GM23338 (cell line): Measurements from ENCODE around the gene RAB31.

ENCODE experiments used
- CREB1 ChIP-seq: fragments of 250-450 bp; sonication (Bioruptor Pico); IDR thresholded peaks from 2 replicates; pipeline ENCODE4 v1.5.0; 2020; ENCODE audit warnings: low read depth, mild to moderate bottlenecking, moderate library complexity
- CTCF ChIP-seq, 2 experiments: fragments of 200-600 bp in 1 of 2; sonication (generic) in 1 of 2; conservative IDR thresholded peaks; 2 replicates each; pipeline versions ENCODE4 v1.5.1 to v1.6.1; 2016 to 2017; ENCODE audit warnings: antibody characterized with exemption in 2 of 2, low read depth in 2 of 2, mild to moderate bottlenecking in 2 of 2, moderate library complexity in 1 of 2
- ETS1 ChIP-seq: IDR thresholded peaks from 2 replicates; pipeline ENCODE4 v1.6.1; 2016; ENCODE audit warnings: antibody characterized with exemption
- EZH2 ChIP-seq: fragments of 200-600 bp; sonication (generic); IDR thresholded peaks from one replicate; pipeline ENCODE4 v1.8.0; 2017; ENCODE audit warnings: antibody characterized with exemption, mild to moderate bottlenecking, low read depth; ENCODE audit not compliant: unreplicated experiment
- EZH2phosphoT487 ChIP-seq: fragments of 200-600 bp; sonication (generic); IDR thresholded peaks from one replicate; pipeline ENCODE4 v1.8.1; 2018; ENCODE audit warnings: antibody characterized with exemption; ENCODE audit not compliant: unreplicated experiment
- JUNB ChIP-seq: IDR thresholded peaks from one replicate; pipeline ENCODE4 v1.6.1; 2016; ENCODE audit warnings: antibody characterized with exemption; ENCODE audit not compliant: unreplicated experiment
- NANOG ChIP-seq: IDR thresholded peaks from 2 replicates; pipeline ENCODE4 v1.6.1; 2016; ENCODE audit warnings: antibody characterized with exemption, borderline replicate concordance
- POLR2AphosphoS5 ChIP-seq: IDR thresholded peaks from 2 replicates; pipeline ENCODE4 v1.6.1; 2016; ENCODE audit warnings: antibody characterized with exemption, low read depth
- ZNF114 ChIP-seq: fragments of 250-450 bp; sonication (Bioruptor Pico); IDR thresholded peaks from 2 replicates; pipeline ENCODE4 v1.5.0; 2020; ENCODE audit warnings: mild to moderate bottlenecking, moderate library complexity
- ZNF331 ChIP-seq: fragments of 250-450 bp; sonication (Bioruptor Pico); IDR thresholded peaks from 2 replicates; pipeline ENCODE4 v1.5.0; 2020; ENCODE audit warnings: low read depth, mild to moderate bottlenecking, moderate library complexity
- TF ChIP-seq, protein P1 (sequence below): IDR thresholded peaks from one replicate; pipeline ENCODE4 v1.6.1; 2018; ENCODE audit warnings: antibody characterized with exemption; ENCODE audit not compliant: unreplicated experiment

- TF ChIP-seq CTCF (conservative IDR thresholded peaks at IDR 0.05; ENCODE audit: low read depth in 2 of 2) (no peak), ZNF331 (CRISPR knock-in tag) (no peak), JUNB (no peak), EZH2 (no peak), CREB1 (CRISPR knock-in tag) (no peak), POLR2AphosphoS5 (no peak), EZH2phosphoT487 (no peak), ZNF114 (CRISPR knock-in tag) (no peak), NANOG (no peak), ETS1 (no peak)
- TF ChIP-seq, protein P1, sequence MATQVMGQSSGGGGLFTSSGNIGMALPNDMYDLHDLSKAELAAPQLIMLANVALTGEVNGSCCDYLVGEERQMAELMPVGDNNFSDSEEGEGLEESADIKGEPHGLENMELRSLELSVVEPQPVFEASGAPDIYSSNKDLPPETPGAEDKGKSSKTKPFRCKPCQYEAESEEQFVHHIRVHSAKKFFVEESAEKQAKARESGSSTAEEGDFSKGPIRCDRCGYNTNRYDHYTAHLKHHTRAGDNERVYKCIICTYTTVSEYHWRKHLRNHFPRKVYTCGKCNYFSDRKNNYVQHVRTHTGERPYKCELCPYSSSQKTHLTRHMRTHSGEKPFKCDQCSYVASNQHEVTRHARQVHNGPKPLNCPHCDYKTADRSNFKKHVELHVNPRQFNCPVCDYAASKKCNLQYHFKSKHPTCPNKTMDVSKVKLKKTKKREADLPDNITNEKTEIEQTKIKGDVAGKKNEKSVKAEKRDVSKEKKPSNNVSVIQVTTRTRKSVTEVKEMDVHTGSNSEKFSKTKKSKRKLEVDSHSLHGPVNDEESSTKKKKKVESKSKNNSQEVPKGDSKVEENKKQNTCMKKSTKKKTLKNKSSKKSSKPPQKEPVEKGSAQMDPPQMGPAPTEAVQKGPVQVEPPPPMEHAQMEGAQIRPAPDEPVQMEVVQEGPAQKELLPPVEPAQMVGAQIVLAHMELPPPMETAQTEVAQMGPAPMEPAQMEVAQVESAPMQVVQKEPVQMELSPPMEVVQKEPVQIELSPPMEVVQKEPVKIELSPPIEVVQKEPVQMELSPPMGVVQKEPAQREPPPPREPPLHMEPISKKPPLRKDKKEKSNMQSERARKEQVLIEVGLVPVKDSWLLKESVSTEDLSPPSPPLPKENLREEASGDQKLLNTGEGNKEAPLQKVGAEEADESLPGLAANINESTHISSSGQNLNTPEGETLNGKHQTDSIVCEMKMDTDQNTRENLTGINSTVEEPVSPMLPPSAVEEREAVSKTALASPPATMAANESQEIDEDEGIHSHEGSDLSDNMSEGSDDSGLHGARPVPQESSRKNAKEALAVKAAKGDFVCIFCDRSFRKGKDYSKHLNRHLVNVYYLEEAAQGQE = no peak
Measured at GRCh38 chr18:9704233-9705118, 3.6 kb upstream of the RAB31 start.
